HG03097 (cell line): ENCODE results near the gene UNC13C.
"Not testable (repeated sequence)": the region's sequence is repeated elsewhere in the genome, so short reads cannot be mapped to it uniquely, and the experiment has no call there.

Experiments
- ATAC-seq: cut with Tn5 transposase; IDR thresholded peaks from one replicate; pipeline ENCODE4 v1.9.1; 2021; ENCODE audit not compliant: unreplicated experiment, low FRiP score

UNC13C gene

DNA sequence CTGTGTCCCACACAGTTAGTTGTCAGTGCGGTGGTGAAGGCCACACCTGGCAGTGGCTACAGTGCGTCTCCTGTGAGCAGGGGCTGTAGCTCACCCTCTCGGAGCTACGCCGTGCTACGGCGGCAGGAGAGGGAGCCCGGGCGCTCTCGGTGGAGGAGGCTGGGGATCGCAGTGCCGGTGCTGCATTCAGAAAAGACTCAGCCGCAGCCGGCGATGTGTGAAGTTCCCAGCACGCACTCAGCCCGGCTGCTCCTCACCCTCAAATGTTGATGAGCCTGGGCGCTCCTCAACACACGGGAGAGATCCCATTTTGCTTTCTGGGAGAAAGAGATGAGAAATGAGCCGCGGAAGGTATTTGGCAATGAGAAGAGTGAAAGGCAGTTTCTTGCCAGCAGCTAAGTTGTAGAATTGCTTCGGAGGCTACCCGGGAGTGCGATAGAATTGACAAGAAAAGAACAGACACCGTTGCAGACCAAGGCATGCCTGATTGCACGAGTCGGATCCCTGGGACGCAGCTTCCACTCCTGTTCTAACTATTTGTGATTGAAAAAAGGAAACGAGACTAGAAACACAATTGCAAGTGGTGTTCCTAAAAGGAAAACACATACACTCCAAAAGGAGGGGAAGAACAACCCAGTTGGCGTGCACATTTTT, at the start of gene UNC13C:
Gene UNC13C, plus strand, starts transcription at position 189 of the 654 bp plus-strand sequence. CDS start 34,463 bp downstream, outside the sequence.
- ATAC-seq: no peak

DNA sequence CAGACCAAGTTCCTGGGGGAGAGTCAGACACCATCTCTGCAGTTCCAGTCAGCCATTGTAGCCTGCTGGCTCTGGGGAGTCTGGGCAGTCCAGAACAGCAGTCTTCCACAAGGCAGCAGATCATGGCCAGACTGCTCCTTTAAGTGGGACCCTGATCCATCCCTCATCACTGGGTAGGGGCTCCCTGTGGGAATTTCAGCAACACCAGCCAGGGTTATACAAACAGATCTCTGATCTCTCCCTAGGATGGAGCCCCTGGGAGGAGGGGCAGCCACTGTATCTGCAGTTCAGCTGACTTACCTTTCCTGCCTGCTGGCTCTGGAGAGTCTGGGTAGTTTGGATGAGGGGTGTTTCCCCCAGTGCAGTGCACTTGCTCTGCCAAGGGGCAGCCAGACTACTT, 42.1 kb upstream of the UNC13C start:
- ATAC-seq: no peak

DNA sequence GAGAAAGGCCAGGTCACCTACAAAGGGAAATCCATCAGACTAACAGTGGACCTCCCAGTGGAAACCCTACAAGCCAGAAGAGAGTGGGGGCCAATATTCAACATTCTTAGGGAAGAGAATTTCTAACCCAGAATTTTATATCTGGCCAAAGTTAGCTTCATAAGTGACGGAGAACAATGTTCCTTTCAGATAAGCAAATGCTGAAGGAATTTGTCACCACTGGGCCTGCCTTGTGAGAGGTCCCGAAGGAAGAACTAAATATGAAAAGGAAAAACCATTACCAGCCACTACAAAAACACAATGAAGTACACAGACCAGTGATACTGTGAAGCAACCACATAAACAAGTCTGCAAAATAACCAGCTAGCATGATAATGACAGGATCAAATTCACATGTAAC, 40.6 kb upstream of the UNC13C start:
- ATAC-seq: not testable (repeated sequence)

DNA sequence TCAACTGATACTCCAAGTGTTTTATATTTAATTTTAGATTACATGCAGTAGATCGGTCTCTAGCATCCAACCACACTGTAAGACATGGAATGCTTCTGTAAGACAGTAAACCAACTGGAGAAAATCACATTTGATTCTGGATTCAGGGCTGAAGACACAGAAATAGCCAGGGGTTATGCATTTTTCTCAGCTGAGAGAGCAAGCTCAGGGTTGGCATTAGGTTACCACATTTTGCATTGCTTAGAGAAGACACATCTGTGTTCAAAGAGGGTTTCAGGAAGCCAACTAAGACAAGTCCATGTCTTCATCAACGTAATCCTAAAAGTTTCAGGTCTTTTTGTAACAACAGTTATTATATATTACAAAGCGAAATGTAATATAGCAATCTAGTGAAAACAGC, 27.7 kb upstream of the UNC13C start:
- no peak for ATAC-seq

DNA sequence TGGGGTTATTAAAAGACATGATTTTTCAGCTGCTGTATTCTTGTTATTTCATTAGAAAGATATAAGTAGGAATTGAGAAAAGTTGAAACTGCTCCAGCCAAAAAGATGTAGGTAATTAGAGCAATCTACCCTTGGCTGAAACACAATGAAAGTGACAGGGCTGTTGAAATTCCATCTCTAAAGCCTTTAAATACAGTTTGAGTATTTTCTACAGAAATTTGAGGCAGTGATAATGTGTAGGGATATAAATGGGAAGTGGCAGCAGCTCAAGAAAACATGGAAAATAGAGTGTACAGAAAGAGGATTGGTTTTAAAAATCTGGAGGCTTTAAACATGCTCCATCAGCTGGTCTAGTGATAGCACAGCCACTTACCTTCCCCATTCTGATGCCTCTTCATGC, 22.8 kb upstream of the UNC13C start:
- ATAC-seq: no peak

DNA sequence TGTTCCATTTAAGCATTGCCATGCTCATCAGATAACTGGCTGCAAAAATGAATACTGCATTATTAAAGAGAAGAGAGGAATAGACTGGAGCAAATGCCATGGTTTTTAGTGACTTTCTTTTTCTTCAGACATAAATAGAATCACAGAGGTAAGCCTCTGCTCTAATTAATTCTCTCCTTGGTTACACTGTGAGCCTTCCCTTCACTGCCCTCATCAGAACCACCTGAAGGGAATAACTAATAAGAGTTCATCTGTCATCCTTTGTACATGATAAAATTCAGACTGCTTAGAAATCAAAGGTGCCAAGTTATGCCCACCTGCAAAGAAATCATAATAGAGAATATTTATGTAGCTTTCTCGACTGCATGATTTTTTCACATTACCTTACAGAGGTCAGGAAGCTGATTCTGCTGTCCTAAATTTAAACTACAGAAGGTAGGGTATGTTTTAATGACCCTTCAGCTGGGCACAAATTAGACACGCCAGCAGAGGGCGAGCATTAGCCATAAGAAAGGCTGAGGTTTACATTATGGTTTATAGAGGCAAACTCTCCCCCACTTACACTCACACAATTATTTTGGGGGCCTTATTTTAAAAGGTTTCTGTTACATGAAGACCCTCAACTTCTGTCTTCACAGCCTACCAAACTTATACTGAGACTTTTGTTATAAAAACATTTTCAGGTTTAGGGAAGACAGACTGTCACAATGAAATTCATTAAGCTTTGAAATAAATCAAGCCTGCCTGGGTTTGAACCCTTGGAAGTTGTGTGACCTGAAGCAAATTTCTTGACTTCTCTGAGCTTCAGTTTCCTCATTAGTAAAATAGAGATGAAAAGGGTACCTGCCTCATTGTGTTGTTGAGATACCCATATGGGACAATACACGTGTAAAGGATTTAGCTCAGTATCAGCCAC, 15.3 kb upstream of the UNC13C start:
- ATAC-seq: no peak

DNA sequence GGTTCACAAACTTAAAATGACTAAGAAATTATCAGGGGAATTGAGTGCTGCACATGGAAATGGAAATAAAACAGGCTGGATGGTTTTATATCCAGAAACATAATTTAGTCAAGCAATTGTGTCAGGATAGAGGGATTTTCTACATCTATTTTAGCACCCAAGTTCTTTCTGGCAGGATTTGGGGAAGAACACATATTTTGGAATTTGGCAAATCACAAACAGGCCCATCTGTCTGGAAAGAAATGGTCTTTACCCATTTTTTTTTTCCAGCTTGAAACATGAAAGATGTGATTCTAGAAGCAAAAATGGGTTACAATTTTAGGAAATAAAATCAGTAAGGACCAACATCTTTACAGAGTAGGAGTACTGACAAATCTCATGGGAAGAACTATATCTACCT, 14.4 kb upstream of the UNC13C start:
- no peak for ATAC-seq

DNA sequence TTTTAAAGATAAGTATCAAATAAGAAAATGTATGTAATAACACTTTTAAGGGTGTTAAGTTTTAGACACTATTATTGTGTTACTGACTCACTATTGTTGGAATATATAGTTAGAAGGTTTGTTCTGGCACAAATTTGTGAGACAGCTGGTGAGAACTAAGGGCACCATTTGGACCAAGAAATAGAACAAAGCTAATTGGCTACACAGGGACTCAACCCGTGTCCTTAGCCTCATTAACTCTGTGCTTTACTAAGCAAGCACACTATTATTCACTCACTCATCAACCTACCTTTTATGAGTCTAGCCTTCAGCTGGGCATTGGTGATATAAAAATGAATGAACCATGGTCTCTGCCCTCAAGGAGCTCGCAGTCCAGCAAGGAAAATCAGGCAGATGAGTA, 4.1 kb upstream of the UNC13C start:
- ATAC-seq: no peak

DNA sequence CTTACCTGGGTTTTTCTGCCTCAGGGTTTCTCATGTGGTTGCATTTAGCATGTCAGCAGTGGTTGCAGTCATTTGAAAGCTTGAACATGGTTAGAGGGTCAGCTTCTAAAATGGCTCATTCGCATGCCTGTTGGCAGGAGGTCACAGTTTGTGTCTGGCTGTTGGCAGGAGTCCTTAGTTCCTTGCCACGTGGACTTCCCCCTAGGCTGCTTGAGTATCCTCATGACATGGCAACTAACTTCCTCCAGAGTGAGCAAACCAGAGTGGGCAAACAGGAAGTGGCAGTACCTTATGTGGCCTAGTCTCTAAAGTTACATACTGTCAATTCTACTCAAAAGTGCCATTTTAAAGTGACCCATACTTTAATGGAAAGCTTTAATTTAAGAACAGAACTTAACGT, 3.4 kb upstream of the UNC13C start:
- no peak for ATAC-seq

DNA sequence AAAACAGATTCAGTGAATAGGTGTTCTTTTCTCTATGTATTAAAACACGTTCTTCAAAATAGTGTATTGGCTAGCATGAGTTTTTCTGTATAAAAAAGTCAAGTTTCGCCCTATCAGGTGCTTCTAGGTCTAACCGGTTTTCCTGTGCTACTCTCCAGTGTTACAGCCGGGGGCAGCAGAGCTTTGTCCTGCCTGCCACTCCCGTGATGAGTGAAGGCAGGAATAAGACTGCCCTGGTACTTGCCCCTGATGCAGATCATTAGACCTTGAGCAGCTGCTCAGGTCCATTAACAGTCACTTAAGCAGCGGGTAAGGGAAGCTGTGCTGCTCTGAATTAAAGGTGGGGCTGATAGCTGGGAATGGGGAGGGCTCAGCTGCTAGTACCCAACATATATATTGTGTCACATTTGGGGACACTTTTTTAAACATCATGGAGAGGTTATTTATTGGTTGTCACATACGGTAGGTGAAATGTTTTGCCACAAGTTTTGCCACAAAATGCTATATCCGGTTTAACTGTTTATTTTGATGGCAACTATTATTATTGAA, 1.3 kb upstream of the UNC13C start:
- ATAC-seq: no peak

DNA sequence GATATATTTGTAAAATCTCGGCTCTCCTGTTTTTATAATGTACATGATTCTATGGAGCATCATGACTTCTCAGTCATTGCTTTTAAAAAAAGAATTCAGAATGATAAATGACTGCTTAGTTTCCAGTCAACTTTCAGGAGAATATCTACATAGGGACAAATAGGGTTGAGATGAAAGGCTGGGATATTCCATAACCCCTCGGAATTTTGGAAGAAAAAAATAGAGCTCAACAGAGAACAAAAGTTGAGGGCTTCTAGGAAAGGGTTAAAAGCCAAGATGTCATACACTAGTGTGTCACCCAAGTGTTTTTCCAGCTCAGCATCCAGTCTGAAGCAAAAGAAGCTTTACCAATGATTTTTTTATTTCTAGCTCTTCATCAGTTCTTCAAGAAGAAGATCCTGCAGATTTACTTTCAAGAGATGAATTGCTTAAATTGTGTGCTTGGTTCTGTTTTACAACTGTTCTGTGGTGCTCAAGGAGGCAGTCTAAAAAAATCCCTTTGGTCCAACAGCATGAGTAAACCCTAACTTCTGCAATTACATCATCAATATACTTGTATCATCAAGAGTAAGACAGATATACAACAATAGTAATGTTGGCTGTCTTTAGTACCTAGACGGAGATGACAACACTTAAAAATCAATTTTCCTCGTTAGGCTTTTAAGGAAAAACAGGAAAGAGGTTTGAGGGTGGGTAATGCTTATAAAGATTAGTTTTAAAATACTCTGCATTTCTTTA, 979 bp downstream of the UNC13C start:
- no peak for ATAC-seq

DNA sequence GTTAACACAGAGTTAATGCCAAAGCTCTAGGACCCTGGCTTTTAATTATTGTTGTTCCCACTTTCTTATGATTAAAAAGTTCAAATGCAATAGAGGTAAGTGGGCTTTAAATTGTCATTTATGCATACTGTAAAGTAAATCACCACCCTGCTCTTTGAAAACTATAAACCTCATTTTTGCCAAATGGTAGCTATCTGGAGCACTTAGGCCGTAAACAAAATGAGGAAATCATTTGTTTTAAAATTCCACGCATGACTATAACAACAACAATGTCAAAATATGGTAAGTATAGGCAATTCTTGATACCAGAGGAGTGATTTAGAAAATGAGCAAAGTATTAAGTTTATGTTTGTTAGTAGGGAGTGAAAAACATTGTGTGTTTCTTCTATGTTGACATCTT, 1.8 kb downstream of the UNC13C start:
- ATAC-seq: no peak

DNA sequence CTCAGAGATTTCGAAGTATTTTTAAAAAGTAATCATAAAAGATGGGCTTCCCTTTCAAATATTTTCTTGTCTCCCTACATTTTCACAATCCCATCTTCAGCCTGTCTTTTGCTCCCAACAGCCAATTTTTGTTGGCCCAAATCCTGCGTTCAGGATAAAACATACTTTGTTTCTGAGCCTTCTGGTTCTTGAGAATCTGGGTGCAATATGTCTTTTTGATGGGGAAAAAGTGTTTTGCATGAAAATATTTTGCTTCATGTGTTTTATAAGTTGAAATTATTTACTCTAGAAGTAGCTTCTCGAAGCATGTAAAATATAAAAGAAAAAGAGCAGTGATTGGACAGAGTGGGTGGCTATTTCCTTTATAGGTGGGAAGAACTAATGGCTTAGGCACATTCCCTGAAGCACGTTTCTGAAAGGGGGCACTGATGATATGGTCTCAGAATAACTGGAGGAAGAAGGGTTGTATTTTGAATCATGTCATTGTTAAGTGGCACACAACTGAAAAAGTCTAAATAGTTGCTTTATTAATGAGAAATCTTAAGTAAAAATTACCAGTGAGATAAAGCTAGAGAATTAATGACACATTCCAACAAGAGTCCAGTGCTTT, 3.9 kb downstream of the UNC13C start:
- ATAC-seq: no peak

DNA sequence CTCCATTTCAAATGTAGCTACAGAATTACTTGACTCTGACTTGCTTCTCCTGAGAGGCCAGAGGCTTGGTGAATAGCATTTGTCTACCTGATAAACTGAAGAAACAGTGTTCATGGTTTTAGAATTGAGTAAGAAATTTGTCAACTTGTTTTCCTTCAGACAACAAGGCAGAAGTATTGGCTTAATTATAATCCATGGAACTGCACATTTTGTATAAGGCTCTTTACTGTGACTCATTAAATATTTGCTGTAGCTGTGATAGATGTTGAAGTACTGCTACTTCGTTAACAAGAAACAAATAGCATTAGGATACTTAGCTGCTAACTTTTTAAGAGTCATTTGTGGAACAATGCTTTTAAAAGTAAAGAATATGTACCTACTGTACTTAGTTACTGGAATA, 4.6 kb downstream of the UNC13C start:
- ATAC-seq: no peak

DNA sequence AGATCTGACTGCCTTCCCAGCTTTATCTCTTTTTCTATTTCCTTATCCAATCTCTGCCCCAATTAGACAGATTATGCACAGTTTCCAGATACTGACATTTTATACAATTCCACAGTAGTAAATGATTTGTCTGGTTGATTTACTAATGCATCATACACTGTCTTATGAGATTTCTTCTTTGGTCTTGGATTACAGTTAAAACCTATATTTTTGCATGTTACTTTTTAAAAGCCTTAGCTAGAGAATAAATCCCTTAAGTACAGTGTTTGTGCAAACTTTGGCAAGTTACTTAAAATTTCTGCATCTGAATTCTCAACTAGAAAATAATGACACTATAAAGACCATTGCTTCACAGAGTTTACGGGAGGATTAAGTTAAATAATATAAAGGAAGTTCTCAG, 6.0 kb downstream of the UNC13C start:
- ATAC-seq: no peak

DNA sequence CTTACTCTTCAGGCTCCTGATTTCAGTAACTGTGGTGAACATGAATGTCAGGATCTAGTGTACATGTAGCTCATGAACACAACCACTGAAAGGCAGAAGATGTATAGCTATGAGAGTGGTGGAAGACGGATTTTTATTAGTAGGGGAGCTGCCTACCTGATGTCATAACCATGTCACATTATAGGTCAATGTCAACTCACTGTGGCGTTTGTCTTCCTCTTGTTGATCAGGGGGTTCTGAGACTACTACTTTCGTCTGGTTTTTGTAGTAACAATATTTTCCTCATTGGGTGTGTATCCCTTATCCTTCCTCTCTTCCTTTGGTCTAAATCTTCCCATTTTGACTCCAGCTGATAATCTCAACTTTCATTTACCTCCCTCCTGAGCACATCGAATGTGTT, 7.3 kb downstream of the UNC13C start:
- ATAC-seq: no peak

DNA sequence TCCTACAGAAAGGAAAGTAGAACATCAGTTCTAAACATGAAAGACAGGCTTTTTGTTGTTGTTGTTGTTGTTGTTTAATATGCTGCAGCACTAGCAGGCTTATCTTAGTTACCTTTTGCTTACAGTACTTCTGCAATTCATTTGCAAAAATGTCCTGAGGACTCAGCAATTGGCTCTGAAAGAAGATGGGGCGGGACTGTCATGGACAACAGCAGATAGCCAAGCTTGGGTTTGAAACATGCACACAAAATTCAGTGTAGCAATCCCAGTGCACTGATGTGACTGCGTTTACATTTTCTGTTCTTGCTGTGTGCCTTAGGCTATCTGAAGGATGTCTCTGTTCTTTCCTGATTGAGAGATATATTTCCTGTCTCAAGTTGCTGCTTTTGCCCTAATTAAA, 9.2 kb downstream of the UNC13C start:
- ATAC-seq: no peak

DNA sequence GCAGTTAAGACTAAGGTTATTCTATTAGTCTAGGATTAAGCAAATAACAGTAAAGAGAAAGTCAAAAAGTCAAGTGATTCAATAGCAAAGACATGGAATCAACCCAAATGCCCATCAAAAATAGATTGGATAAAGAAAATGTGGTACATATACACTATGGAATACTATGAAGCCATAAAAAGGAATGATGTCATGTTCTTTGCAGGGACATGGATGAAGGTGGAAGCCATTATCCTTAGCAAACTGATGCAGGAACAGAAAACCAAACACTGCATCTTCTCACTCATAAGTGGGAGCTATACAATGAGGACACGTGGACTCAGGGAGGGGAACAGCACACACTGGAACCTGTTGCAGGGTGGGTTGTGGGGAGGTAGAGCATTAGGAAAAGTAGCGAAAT, 29.0 kb downstream of the UNC13C start:
- ATAC-seq: no peak

DNA sequence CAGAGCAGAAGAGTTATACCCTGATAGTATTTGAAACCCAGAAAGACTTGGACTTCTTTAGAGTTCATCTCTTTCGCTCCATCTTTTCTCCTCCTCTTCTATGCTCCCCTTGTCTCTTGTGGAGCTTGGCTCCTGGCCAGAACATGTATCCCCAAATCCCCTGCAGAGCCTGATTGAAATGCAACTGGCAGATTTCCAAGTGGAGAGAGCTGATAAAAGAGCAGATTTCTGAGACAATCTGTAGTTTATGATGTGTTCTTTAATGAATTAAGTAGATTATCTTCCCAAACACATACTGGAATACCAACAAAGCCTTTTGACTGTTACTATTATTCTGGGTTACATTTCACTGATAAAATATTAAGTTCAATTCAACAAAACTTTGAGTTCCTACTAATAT, 33.4 kb downstream of the UNC13C start:
- ATAC-seq: no peak

DNA sequence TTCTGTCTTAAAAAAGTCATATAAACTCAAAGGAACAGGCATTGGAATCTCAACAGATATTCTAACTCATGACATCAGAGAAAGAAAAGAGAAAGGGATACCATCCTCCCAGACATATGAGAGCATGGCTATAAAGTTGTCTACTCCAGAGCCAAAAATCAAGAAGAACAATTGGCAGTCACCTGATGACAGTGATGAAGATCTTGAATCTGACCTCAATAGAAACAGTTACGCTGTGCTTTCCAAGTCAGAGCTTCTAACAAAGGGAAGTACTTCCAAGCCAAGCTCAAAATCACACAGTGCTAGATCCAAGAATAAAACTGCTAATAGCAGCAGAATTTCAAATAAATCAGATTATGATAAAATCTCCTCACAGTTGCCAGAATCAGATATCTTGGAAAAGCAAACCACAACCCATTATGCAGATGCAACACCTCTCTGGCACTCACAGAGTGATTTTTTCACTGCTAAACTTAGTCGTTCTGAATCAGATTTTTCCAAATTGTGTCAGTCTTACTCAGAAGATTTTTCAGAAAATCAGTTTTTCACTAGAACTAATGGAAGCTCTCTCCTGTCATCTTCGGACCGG, 35.9 kb downstream of the UNC13C start:
- ATAC-seq: no peak
